Astrocyte (in vitro differentiated cells and primary cell): ENCODE data around the gene CPLX1. TPM values are rescaled to one million over a fixed set of nuclear protein-coding genes. Genes with fewer than 3 reads are reported as not detected.

ENCODE experiments used
- DNase-seq: peaks from one replicate; pipeline ENCODE4 v3.0.0-alpha.2; 2010; ENCODE audit warnings: low read depth
- FAIRE-seq: peaks from 2 replicates; lab custom pipeline; 2011; peaks lifted over from hg19 to GRCh38; lab: Jason Lieb, UNC
- H2AFZ ChIP-seq: 2 replicates; pipeline ENCODE4 v1.6.0; 2012; ENCODE audit warnings: low read depth, low read length, inconsistent platforms
- H3K27ac ChIP-seq: 2 replicates; pipeline ENCODE4 v1.5.1; 2011; ENCODE audit warnings: low read depth, low read length, inconsistent platforms
- H3K27me3 ChIP-seq: 2 replicates; pipeline ENCODE4 v1.6.0; 2011; ENCODE audit warnings: low read length, inconsistent platforms; ENCODE audit not compliant: insufficient read depth
- H3K36me3 ChIP-seq: 2 replicates; pipeline ENCODE4 v1.5.1; 2011; ENCODE audit warnings: low read length, inconsistent platforms; ENCODE audit not compliant: insufficient read depth
- H3K4me1 ChIP-seq: 2 replicates; pipeline ENCODE4 v1.5.1; 2011; ENCODE audit warnings: low read length, inconsistent platforms; ENCODE audit not compliant: insufficient read depth
- H3K4me2 ChIP-seq: 2 replicates; pipeline ENCODE4 v1.6.0; 2012; ENCODE audit warnings: low read length, inconsistent platforms
- H3K4me3 ChIP-seq: 2 replicates; pipeline ENCODE4 v1.5.1; 2011; ENCODE audit warnings: low read depth, mild to moderate bottlenecking, low read length, inconsistent platforms; ENCODE audit not compliant: insufficient read depth
- H3K79me2 ChIP-seq: 2 replicates; pipeline ENCODE4 v1.6.0; 2012; ENCODE audit warnings: mild to moderate bottlenecking, low read length, inconsistent platforms; ENCODE audit not compliant: insufficient read depth
- H3K9ac ChIP-seq: 2 replicates; pipeline ENCODE4 v1.6.0; 2012; ENCODE audit warnings: mild to moderate bottlenecking, low read length, inconsistent platforms
- H3K9me3 ChIP-seq: 2 replicates; pipeline ENCODE4 v1.5.1; 2012; ENCODE audit warnings: low read depth, mild to moderate bottlenecking, low read length, inconsistent platforms; ENCODE audit not compliant: insufficient read depth
- H4K20me1 ChIP-seq: 2 replicates; pipeline ENCODE4 v1.6.0; 2012; ENCODE audit warnings: low read length, inconsistent platforms; ENCODE audit not compliant: insufficient read depth
- H3K27ac Mint-ChIP-seq: one replicate; pipeline ENCODE4 v1.8.0; 2021; ENCODE audit warnings: mild to moderate bottlenecking, mixed read lengths; ENCODE audit not compliant: unreplicated experiment
- H3K27me3 Mint-ChIP-seq: one replicate; pipeline ENCODE4 v1.8.0; 2021; ENCODE audit warnings: low read depth, mixed read lengths; ENCODE audit not compliant: unreplicated experiment
- H3K36me3 Mint-ChIP-seq: one replicate; pipeline ENCODE4 v1.8.0; 2021; ENCODE audit warnings: low read depth, mixed read lengths; ENCODE audit not compliant: unreplicated experiment
- H3K4me1 Mint-ChIP-seq: one replicate; pipeline ENCODE4 v1.8.0; 2021; ENCODE audit warnings: low read depth, mixed read lengths; ENCODE audit not compliant: unreplicated experiment
- H3K4me3 Mint-ChIP-seq: one replicate; pipeline ENCODE4 v1.8.0; 2021; ENCODE audit warnings: mild to moderate bottlenecking, moderate library complexity, mixed read lengths; ENCODE audit not compliant: unreplicated experiment
- H3K9me3 Mint-ChIP-seq: one replicate; pipeline ENCODE4 v1.8.0; 2021; ENCODE audit warnings: mild to moderate bottlenecking, mixed read lengths; ENCODE audit not compliant: unreplicated experiment
- CTCF ChIP-seq: IDR thresholded peaks from 2 replicates; pipeline ENCODE4 v1.5.1; 2011; ENCODE audit warnings: low read depth, mild to moderate bottlenecking, inconsistent platforms, low read length, moderate library complexity; ENCODE audit not compliant: insufficient read depth
- EZH2 ChIP-seq: IDR thresholded peaks from 2 replicates; pipeline ENCODE4 v1.6.1; 2012; ENCODE audit warnings: mild to moderate bottlenecking, low read length, inconsistent platforms; ENCODE audit not compliant: insufficient read depth
- total RNA-seq: library from RNA; stranded (reverse); gene quantifications from 2 replicates; pipeline ENCODE4 v1.2.1, GENCODE V29; 2021

The CPLX1 gene
- total RNA-seq, 1 donor from 2014 or later, result 1.9 TPM

DNA sequence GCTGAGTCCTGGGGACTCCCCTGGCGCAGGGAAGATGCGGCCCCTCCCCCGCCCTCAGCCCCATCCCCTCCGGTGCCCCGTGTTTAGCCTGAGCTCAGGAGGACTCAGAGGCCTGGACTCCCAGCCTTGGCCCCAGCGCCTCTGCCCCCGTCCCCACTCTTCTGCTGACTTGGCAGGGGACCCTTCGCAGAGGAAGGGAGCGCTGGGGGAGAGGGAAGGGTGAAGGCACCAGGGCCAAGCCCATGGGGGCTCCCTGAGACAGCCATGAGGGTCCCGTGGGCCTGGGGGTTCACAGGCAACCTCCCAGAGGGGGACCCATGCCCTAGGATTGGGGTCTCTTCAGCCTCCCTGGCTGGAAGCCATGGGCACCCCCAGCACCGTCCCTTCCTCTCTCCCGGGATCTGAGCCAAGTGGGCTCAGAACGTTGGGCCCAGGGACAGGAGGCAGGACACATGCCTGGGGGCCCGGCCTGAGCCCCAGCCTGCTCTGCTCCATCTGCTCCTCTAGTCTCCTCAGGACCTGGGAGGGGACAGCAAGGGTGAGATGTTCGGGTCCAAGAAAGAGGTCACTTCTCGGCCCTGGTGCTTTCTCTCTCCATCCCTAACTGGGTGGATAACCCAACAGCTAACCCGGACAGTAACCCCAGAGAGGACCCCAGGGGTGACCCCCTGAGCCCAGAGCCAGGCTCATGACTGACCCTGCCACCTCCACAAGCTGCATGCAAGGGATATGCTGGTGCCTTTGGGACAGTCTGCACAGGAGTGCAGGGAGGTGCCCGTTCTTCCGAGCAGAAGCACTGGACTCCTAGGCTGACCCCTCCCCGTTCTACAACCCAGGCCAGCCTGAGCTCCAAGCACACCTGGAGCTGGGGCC, 1.5 kb upstream of the CPLX1 start:
- Histone ChIP-seq H4K20me1 (peaks cover 12% of the 10 kb centered on the region), H3K9ac (no peak overlapping the region), H3K79me2 (no peaks in the 10 kb centered on the region), H3K9me3 (no peaks in the 10 kb centered on the region), H3K4me2 (no peak overlapping the region), H3K36me3 (no peaks in the 10 kb centered on the region), H3K27me3 (peaks cover 40% of the 10 kb centered on the region), H3K4me1 (no peaks in the 10 kb centered on the region), H3K4me3 (no peak overlapping the region), H2AFZ (no peak overlapping the region), H3K27ac (no peak overlapping the region)
- H3K36me3 Mint-ChIP-seq, result no peaks in the 10 kb centered on the region
- DNase-seq (no peak), FAIRE-seq (no peak)
- H3K4me1 Mint-ChIP-seq, result peaks cover 2% of the 10 kb centered on the region
- no peak overlapping the region for H3K27ac Mint-ChIP-seq
- peak overlapping the region; percentile 14 for H3K4me3 Mint-ChIP-seq
- H3K9me3 Mint-ChIP-seq, result peaks cover under 1% of the 10 kb centered on the region
- peaks cover 41% of the 10 kb centered on the region for H3K27me3 Mint-ChIP-seq
- TF ChIP-seq EZH2, result peak; percentile 69
- no peak for TF ChIP-seq CTCF

GRCh38 chr4:826508-827208, 729 bp upstream of the CPLX1 start:
- no peak overlapping the region for H3K4me3 Mint-ChIP-seq
- no peak overlapping the region for H3K27ac Mint-ChIP-seq
- H4K20me1 ChIP-seq, result peaks cover 17% of the 10 kb centered on the region
- no peak overlapping the region for H2AFZ ChIP-seq
- peaks cover 46% of the 10 kb centered on the region for H3K27me3 ChIP-seq
- TF ChIP-seq CTCF, result no peak
- TF ChIP-seq EZH2, result peak; percentile 96
- no peak overlapping the region for H3K27ac ChIP-seq
- H3K4me3 ChIP-seq, result no peak overlapping the region
- no peaks in the 10 kb centered on the region for H3K4me1 ChIP-seq
- H3K4me2 ChIP-seq, result no peak overlapping the region
- FAIRE-seq (no peak), DNase-seq (no peak)
- no peaks in the 10 kb centered on the region for H3K36me3 Mint-ChIP-seq
- H3K9me3 ChIP-seq, result no peaks in the 10 kb centered on the region
- H3K79me2 ChIP-seq, result no peaks in the 10 kb centered on the region
- peaks cover 48% of the 10 kb centered on the region for H3K27me3 Mint-ChIP-seq
- peaks cover 6% of the 10 kb centered on the region for H3K9me3 Mint-ChIP-seq
- peaks cover 2% of the 10 kb centered on the region for H3K4me1 Mint-ChIP-seq
- no peaks in the 10 kb centered on the region for H3K36me3 ChIP-seq
- H3K9ac ChIP-seq, result no peak overlapping the region
